Mesenteric fat pad (tissue), 1 donor: Measurements from ENCODE around the gene DENND4C. TPM values are rescaled to one million over a fixed set of nuclear protein-coding genes. Genes with fewer than 3 reads are reported as not detected.
"Not testable (repeated sequence)": the region's sequence is repeated elsewhere in the genome, so short reads cannot be mapped to it uniquely, and the experiment has no call there.

ENCODE experiments used
- DNase-seq: peaks from one replicate; pipeline ENCODE4 v3.0.0-alpha.2; 2020; ENCODE audit warnings: low spot score
- long read RNA-seq: library from polyadenylated mRNA; unstranded; transcript quantifications from one replicate; pipeline ENCODE4 v2.0.0, GENCODE V29; 2020
- total RNA-seq: library from RNA; stranded (reverse); fragmentation: NEBNext Ultra II Directional; extraction: Animal tissue kit (Norgen Biotek cat#: 25700); gene quantifications from one replicate; pipeline ENCODE4 v1.2.1, GENCODE V29; 2021
- donor health status: DM: yes; HTN: yes; CAD: no.

Gene DENND4C
- 62.7 TPM for total RNA-seq
- long read RNA-seq, partial matches to known transcripts, result 9 of 20 reads
- long read RNA-seq, other reads (novel, unspliced or antisense), result 11 of 20 reads

DNA sequence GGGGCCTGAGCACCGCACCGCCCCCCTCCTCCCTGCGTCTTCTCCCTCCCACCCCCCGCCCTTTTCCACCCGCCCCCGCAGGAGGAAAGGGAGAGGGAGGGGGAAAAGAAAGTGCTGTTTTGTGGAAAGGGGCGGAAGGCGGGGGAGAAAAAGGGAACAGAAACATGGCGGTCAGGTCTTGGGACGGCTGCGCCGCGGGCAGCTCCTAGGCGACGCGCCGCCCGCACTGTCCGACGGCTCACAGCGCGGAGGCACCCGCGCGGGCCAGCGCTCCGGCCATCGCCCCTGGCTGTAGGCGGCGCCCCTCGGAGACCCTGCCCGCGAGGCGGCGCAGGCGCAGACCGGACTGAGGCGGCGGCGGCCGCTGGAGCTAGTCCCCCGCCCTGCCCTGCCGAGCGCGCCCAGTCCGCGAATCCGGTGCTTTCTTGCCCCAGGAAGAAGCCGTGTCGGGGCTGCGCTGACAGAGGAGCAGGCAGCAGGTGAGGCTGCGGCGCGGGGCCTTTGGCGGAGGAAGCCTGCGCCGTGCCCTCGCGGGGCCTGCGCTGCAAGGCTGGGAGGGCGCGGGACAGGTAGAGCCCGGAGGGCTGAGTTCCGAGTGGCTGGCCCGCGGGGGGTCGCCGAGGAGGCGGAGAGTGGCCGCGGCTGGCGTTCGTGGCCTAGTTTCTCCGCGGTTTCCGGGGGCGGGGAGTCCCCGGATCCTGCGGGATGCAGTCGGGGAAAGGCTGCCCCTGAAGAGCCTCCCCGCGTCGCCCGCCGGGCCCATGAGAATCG, at the start of gene DENND4C:
Gene DENND4C, plus strand, starts transcription at position 339 of the 771 bp plus-strand sequence. CDS start 45,482 bp downstream, outside the sequence.
- peak; percentile 94 for DNase-seq

DNA sequence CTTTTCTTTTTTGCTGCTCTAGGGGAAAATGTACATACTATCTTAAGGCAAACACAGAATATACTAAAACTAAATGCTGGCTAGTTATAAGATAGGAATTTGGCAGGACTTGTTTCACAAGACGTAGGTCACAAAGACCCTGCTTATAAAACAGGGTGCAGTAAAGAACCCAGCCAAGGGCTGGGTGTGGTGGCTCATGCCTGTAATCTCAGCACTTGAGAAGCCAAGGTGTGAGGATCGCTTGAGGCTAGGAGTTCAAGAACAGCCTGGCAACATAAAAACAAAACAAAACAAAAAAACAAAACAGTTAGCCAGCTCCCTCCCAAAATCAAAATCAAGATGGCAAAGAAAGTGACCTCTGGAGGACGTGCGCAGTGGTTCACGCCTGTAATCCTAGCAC, 49.5 kb upstream of the DENND4C start:
- DNase-seq, result peak; percentile 24

DNA sequence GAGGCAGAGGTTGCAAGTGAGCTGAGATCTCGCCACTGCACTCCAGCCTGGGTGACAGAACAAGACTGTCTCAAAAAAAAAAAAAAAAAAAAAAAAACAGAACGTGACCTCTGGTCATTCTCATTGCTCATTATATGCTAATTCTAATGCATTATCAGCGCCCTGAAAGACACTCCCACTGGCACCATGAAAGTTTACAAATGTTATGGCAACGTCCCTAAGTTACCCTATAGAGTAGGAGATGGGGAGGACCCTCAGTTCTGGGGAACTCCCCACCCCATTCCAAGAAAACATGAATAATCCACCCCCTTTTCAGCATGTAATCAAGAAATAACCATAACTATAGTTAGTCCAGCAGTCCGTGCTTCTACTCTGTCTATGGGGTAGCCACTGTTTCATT, 48.9 kb upstream of the DENND4C start:
- DNase-seq, result no peak

DNA sequence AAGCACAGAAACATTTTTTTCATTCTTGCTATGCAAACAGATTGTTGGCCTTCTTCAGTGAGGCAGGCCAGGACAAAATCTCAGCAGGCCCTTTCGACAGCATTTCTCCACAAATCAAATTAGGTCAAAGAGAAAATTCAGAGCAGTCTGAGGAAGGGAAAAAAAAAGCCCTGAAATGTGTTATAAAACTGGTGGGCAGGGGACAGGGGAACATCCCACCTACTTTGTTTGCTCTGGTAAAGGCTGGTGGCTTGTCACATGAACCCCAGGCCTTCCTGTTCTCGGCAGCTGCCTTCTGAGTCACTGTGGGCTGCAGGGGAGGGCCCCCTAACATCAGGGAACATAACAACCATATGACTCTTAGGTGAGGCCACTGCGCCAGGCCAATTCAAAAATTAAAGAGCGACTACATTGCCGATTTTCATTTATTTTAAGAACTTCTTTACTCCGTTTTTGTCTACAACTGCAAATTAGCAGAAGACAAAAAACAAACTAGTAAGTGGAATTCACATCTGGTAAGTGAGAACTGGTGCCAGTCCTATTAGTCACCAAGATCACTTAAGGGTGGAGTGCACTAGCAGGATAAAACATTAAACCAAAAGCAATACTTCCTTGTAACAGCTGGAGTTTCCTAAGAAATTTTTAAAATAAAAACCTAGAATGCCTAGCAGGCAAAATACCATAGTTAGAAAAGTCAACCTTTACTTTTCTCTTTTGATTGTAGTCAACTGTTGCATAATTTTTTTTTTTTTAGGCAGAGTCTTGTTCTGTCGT, 46.2 kb upstream of the DENND4C start:
- no peak for DNase-seq

DNA sequence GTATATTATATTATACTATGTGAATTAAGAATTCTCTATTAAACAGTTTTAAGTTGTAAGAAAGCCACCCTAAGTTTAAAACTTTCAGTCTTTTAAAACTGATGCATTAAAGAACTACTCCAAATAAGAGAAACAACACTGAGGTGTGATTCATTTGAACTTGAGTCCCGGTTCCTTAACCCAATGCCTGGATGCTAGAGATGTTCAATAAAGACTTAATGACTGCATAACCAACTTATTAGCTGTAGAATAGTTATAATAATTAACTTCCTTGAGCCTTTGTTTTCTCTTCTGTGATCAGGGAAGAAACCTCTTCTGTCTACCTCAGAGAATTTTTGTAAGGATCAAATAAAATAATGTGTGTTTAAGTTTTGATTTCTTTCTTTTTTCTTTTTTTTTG, 45.3 kb upstream of the DENND4C start:
- no peak for DNase-seq

DNA sequence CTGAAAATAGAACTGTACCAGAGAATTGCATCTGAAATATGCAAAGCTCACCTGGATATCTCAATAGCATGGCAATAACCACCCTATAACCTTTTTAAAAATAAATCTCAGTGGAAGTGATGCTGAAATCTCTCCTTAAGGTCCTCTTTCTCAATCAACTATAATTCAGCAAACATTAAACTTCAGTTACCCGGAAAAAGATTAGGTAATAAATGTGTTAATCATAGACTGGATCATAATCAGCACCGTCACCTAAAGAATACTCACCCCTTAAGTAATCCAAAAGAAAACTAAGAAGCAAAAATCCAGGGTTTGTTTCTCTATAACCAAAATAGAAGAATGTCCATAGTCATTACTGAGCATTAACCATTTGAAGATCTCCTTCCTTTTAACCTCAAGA, 44.3 kb upstream of the DENND4C start:
- no peak for DNase-seq

DNA sequence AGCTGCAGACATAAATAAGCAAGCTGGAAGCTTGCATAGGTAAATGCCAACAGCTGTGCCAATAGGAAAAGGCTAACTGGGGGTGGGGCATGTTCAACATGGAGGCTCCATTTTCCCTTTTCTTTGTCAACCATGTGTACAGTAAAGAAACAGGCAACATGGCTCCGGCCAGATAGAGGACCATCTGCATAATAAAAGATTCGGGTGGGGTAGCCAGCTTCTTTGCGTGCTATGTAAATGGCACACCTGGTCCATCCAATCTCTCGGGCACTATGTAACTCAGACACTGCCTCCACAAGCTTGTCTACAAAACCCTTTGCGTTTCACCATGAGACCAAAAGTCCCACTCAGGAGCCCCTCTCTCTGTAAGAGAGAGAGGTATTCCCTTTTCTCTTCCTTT, 41.7 kb upstream of the DENND4C start:
- no peak for DNase-seq

DNA sequence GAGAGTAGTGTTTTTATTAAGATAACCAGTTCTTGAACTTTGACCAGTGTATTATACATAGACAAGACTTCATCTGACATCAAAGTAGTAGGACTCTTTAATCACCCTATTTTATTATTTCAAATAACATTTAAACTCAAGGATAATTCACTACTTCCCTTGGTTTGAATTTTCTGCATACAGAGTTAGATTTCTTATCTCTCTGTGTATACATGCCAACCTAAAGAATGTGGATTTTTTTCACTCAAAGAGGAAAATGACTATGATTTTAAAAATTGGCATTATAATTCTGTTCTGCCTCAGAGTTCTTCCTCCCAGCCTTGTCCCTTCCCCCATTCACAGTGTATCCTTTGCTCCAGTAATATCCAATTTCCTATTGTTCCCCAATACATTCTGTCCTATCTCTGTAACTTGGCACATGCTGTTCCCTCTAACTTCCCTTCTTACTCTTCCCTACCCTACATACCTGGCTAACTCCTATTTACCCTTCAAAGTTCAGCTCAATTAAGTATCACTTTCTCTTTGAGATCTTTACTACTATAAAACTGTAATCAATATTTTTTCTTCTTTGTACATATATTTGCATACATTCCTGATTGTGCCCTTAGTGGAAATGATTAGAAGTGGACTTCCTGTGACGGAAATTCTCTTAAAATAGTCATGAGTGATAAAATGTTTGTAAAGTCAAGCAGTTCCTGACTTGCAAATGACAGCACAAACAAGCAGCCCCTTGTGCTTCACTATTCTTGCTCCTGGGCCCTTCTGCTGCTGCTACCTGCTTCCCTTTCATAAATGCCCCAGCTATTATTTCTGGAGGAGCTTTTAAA, 38.1 kb upstream of the DENND4C start:
- DNase-seq, result no peak

DNA sequence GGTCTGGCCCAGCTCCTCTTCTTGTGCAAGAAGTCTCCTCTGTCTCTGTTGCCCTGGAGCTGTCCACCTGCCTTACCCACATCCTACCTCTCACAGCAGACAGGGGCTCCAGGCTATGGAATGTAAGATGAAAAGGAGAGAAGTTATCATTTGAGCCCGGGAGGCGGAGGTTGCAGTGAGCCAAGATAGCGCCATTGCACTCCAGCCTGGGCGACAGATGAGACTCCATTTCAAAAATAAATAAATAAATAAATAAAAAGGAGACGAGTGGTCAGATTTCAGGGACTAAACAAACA, 37.5 kb upstream of the DENND4C start:
- no peak for DNase-seq

DNA sequence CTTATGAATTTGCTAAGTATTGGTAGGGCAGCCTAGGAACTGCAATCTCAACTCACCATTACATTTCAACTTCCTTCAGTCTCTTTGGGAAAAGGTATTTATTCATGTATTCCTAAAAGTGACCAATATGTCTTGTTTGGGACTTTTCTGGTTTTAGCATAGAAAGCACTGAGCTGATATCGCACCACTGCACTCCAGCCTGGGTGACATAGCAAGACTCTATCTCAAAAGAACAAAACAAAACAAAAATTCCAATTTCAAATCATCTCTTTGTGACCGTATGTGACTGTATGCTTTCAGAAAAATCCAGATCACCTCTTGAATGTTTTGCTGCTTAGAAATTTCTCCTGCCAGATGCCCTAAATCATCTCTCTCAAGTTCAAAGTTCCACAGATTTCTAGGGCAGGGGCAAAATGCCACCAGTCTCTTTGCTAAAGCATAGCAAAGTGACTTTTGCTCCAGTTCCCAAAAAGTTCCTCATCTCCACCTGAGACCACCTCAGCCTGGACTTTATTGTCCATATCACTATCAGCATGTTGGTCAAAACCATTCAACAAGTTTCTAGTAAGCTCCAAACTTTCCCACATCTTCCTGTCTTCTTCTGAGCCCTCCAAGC, 37.0 kb upstream of the DENND4C start:
- DNase-seq, result not testable (repeated sequence)

DNA sequence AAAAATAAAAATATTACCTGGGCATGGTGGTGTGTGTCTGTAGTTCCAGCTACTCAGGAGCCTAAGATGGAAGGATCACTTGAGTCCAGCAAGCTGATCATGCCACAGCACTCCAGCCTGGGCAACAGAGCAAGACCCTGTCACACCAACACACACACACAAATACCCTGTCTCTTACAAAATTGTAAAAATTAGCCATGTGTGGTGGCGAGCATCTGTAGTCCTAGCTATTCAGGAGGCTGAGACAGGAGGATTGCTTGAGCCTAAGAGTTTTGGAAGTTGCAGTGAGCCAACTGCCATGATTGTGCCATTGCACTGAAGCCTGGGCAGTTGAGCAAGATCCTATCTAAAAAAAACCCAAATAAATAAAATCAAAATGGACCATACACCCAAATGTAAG, 32.1 kb upstream of the DENND4C start:
- no peak for DNase-seq

DNA sequence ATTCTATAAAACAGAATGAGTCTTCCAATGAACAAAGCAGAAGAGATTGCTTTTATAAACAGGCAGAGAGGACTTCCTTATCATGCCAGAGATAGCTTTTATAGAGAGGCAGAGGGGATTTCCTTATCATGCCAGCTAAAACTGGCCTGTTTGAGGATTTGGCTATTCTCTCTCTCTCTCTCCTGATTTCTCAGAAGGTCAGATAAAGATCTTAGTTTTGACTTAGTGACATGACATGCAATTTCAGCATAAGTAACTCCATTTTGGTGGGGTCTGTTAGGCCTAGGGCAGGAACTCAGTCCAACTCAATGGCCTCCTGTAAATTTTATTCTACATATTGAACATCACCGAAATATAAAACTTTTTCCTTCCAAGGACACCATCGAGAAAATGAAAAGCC, 31.5 kb upstream of the DENND4C start:
- no peak for DNase-seq

DNA sequence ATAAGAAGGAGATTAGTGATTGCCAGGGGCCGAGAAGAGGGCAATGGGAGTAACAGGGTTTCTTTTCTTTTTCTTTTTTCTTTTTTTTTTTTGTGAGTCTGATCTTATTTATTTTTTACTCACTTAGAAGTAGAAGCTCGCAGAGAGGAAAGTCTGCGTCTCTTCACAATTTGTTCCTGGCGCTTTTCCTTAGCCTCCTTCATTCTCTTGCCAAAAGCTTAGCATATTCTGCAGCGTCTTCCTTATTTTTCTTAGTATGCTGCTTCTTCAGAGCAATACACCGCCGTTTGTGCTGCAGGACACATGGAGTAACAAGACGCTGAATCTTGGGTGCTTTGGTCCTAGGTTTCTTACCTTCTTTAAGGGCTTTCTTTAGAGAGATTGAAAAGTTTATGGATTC, 30.3 kb upstream of the DENND4C start:
- DNase-seq, result no peak

DNA sequence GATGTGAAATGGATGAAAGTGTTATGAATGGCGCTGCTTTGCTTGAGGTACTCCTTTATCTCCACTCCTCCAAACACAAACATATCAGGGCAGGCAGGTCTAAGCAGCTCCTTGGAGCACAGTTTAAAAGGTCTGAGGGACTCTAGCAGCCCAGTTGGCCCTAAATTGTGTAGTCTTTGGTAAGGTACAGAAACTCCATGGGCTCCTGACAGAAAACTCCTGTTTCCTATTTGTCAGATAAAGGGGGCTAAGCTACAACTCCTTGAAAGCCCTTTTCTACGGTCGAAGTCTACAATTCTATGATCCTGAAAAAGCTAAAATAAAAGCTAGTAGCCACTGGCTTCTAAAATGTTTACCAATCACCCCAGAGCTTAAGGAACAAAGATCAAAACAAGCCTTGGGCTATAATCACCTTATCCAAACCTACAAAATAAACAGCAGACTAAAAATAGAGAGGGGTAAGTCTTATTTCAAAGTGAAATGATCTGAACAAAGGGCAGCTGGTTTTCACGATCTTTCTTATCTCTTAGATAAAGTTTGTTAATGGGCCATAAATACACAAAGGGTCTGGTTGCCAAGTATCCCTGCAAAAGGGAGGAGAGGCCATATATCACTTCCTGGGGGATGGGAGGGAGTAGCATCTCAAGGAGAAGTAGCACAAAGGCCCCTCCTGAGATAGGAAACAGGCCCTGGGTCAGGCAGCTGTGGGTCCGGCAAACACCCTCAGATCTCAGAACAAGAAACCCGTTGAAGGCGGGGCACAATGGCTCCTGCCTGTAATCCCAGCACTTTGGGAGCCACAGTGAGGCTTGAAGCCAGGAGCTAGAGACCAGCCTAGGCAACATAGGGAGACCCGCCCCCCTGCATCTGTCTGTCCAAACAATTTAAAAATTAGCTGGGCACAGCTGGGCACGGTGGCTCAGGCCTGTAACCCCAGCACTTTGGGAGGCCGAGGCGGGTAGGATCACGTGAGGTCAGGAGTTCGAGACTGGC, 28.3 kb upstream of the DENND4C start:
- no peak for DNase-seq

DNA sequence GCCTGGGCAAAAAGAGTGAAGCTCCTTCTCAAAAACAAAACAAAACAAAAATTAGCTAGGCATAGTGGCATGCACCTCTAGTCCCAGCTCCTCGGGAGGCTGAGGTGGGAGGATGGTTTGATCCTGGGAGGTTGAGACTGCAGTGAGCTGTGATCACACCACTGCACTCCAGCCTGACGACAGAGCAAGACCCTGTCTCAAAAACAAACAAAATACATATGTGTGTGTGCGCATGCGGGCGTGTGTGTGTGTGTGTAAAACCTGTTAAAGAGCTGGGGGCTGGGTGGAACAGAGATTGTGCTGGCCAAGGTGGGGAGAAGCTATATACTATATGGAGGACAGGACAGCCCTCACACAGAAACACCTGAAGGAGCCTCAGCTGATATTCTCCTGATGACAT, 27.4 kb upstream of the DENND4C start:
- no peak for DNase-seq

DNA sequence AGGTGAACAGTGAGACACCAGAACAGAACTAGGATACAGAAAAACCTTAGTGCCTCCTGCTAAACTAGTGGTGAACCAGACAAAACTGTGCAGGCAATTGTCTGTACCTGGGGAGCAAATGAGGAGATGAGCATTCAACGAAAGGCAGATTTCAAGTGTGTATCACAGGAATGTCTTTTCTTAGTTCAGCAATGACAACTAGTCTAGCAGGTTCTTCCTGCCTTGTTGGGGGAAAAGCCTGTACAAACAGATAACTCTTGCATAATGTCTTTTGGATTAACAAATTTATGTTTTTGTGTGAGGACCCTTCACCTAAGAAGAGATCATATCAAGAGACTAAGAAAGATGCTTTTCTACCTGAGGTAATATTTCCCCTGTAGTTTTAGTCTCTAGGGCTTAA, 21.8 kb upstream of the DENND4C start:
- no peak for DNase-seq

DNA sequence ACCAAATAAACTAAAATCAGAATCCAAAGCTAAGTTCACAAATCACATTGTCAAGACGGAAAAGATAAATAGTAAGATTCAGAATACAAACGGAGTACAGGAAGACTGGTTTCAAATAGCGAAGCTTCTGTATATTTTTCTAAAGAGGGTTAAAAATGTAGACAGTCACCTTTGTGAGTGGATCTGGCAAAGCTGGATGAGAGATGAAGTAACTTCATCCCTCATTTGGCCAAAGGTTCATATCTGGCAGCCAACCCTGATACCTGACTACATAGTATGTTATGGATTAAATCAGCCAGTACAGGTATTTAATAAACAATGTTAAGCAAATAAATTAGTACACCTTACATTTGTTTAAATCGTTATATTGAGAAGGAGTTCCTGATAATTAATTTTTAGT, 21.3 kb upstream of the DENND4C start:
- no peak for DNase-seq

DNA sequence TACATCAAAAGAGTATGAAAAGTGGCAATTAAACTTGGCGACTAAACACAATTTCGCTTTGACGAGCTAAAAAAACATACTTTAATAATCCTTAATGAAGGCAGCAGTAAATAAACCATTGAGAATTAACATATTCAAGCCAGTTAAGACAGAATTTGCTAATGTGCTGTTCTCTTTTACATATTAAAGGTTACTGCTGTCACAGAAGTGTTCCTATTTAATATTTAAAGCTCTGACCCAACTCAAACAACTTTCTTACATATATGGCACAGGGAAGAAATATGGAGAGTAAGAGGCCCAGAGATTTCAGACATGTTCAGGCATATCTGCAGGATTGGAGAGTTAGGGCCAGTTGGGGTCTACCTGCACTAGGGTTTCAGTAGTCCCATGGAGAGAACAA, 16.7 kb upstream of the DENND4C start:
- DNase-seq, result no peak

DNA sequence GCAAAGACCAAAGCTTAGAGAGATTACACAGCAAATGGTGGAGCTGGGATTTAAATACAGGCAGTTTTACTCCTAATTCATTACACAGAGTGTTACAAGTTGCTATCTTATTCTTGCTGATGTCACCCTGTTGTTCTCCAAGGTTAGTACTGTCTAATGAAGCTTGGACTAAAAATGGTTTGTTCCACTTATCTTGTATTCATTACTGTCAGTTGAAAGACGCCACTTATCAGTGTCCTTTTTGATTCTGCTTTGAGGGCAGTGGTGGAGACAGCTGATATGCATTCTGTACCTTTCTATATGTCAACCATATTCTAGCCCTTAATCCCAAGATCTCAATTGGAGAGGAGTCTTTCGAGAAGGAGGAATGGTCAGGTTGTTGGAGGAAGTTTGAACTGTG, 14.0 kb upstream of the DENND4C start:
- DNase-seq, result no peak

DNA sequence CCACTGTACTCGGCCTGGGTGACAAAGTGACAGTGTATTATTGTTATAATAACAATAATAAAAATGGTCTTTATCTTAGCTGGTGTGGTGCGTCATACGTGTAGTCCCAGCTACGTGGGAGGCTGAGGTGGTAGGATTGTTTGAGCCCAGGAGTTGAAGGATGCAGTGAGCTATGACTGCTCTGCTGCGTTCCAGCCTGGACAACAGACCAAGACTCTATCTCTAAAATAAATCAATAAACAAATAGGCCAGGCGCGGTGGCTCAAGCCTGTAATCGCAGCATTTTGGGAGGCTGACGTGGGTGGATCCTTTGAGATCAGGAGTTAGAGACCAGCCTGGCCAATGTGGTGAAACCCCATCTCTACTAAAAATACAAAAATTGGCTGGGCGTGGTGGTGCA, 9.2 kb upstream of the DENND4C start:
- no peak for DNase-seq
